Measurements from ENCODE around the gene LMNA. TPM values are rescaled to one million over a fixed set of nuclear protein-coding genes. Genes with fewer than 3 reads are reported as not detected.

Gene LMNA
- total RNA-seq, 4 donors from 2014 or later, result 201 to 295 (median 211) TPM

DNA sequence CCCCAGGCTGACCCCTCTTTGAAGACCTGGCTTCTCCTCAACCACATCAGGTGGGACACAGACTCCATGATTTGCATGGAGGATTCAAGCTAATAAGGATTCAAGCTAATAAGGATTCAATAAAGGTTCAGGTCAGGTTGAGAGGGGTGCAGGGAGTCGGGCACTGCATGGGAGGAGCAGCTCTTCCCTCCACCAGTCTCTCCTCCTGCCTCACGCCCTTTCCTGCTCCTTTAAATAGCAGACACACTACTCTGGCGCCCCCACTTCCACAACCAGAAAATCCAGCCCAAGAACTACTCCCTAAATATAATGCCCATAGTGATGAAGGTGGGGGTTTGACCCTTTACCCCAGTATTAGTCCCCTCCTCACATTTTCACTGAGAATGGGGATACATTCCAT lies 39.3 kb upstream of the LMNA start:
- Histone ChIP-seq H3K27me3 (no peaks in the 10 kb centered on the region), H3K4me3 (no peak overlapping the region), H3K27ac (no peak overlapping the region), H3K4me1 (no peaks in the 10 kb centered on the region), H3K9me3 (no peaks in the 10 kb centered on the region), H3K36me3 (peaks cover 0 to 5% (median 0%) of the 10 kb centered on the region in 3 donors)
- no peak for DNase-seq
- TF ChIP-seq, protein P1, sequence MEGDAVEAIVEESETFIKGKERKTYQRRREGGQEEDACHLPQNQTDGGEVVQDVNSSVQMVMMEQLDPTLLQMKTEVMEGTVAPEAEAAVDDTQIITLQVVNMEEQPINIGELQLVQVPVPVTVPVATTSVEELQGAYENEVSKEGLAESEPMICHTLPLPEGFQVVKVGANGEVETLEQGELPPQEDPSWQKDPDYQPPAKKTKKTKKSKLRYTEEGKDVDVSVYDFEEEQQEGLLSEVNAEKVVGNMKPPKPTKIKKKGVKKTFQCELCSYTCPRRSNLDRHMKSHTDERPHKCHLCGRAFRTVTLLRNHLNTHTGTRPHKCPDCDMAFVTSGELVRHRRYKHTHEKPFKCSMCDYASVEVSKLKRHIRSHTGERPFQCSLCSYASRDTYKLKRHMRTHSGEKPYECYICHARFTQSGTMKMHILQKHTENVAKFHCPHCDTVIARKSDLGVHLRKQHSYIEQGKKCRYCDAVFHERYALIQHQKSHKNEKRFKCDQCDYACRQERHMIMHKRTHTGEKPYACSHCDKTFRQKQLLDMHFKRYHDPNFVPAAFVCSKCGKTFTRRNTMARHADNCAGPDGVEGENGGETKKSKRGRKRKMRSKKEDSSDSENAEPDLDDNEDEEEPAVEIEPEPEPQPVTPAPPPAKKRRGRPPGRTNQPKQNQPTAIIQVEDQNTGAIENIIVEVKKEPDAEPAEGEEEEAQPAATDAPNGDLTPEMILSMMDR (IDR thresholded peaks at IDR 0.05), result no peak
- TF ChIP-seq POLR2A (IDR thresholded peaks at IDR 0.05), result no peak

- no peak for DNase-seq
- TF ChIP-seq, protein P1 (IDR thresholded peaks at IDR 0.05), result no peak
- no peak for TF ChIP-seq POLR2A (IDR thresholded peaks at IDR 0.05)
- H3K4me3 ChIP-seq, result peak overlapping the region in 2 of 4 donors; percentile 46 to 48
- H3K4me1 ChIP-seq, result no peaks in the 10 kb centered on the region
- H3K9me3 ChIP-seq, result no peaks in the 10 kb centered on the region
- no peak overlapping the region for H3K27ac ChIP-seq
- H3K27me3 ChIP-seq, result no peaks in the 10 kb centered on the region
- H3K36me3 ChIP-seq, result no peaks in the 10 kb centered on the region
Measured at GRCh38 chr1:156075775-156076204, 38.7 kb upstream of the LMNA start.

DNA sequence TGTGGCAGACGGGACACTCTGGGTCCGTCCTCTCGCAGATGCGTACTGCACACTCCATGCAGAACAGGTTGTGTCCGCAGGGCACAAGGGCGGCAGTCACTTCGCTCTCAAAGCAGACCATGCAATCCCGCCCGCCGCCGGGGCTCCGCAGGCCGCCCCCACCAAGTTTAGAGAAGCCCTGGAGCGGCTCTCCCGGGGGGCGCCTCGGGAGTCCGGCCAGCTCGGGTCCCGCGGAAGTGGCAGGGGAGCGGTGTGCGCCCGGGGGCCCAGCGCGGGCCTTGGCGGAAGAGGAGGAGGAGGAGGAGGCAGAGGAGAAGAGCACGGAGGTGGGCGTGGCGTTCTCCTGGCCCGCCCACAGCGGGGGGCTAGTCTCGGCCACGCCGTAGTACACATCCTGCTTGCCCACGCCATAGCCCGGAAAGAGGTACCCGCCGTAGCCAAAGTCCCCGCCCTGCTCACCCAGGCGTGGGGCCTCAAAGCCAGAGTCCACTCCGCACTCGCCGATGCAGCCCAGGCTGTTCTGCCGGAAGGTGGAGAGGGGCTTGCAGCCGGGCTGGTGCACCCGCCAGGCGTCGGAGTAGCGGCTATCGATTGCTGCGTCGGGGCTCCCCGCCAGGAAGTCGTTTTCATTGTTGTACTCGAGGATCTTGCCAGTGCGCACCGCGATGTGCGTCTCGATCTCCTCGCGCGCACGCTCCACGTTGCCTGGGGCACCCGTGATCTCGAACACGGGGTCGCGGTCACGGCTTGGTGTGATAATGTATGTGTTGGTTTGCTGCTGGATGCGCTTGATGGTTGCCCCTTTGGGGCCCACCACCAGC lies 37.7 kb upstream of the LMNA start:
- peak overlapping the region in 2 of 4 donors; percentile 30 to 38 for H3K27ac ChIP-seq
- H3K4me1 ChIP-seq, result peaks cover 0 to 5% (median under 1%) of the 10 kb centered on the region in 4 donors
- no peaks in the 10 kb centered on the region for H3K36me3 ChIP-seq
- TF ChIP-seq POLR2A (IDR thresholded peaks at IDR 0.05), result no peak
- TF ChIP-seq, protein P1 (IDR thresholded peaks at IDR 0.05), result no peak
- no peaks in the 10 kb centered on the region for H3K9me3 ChIP-seq
- DNase-seq, result peak in 2 of 3 donors; percentile 60 to 73
- peak overlapping the region; percentile 41 to 48 (median 46) for H3K4me3 ChIP-seq
- no peaks in the 10 kb centered on the region for H3K27me3 ChIP-seq

- no peaks in the 10 kb centered on the region for H3K36me3 ChIP-seq
- no peak overlapping the region for H3K4me3 ChIP-seq
- TF ChIP-seq, protein P1 (IDR thresholded peaks at IDR 0.05), result no peak
- no peak for TF ChIP-seq POLR2A (IDR thresholded peaks at IDR 0.05)
- H3K9me3 ChIP-seq, result no peaks in the 10 kb centered on the region
- peak overlapping the region in 1 of 4 donors; percentile 38 for H3K27ac ChIP-seq
- no peaks in the 10 kb centered on the region for H3K27me3 ChIP-seq
- no peak for DNase-seq
- H3K4me1 ChIP-seq, result peaks cover 0 to 10% (median 3%) of the 10 kb centered on the region in 4 donors
Measured at GRCh38 chr1:156077430-156077760, 37.1 kb upstream of the LMNA start.

GRCh38 chr1:156078728-156079127 lies 35.8 kb upstream of the LMNA start:
- H3K27ac ChIP-seq, result no peak overlapping the region

More at GRCh38 chr1:156078728-156079127, 35.8 kb upstream of the LMNA start:
- no peaks in the 10 kb centered on the region for H3K27me3 ChIP-seq
- no peaks in the 10 kb centered on the region for H3K9me3 ChIP-seq
- no peaks in the 10 kb centered on the region for H3K36me3 ChIP-seq
- TF ChIP-seq, protein P1 (IDR thresholded peaks at IDR 0.05), result no peak
- no peak for TF ChIP-seq POLR2A (IDR thresholded peaks at IDR 0.05)
- H3K4me1 ChIP-seq, result peaks cover 0 to 17% (median 6%) of the 10 kb centered on the region in 4 donors
- H3K4me3 ChIP-seq, result no peak overlapping the region
- no peak for DNase-seq

All from Peyer's patch (tissue), 4 donors.